DOHH2 (cell line): Measurements from ENCODE around the gene SPIN1.

ENCODE experiments used
- H3F3A ChIP-seq: fragments of 200-600 bp; sonication (generic), shearing (Covaris generic); 2 replicates; pipeline ENCODE4 v1.6.0; 2016; ENCODE audit warnings: antibody characterized with exemption, mild to moderate bottlenecking; ENCODE audit not compliant: control insufficient read depth, insufficient read depth
- H3K27ac ChIP-seq: fragments of 200-600 bp; sonication (generic); 2 replicates; pipeline ENCODE4 v1.5.1; 2014; ENCODE audit warnings: low read depth, mild to moderate bottlenecking, low read length, moderate library complexity
- H3K27me3 ChIP-seq: fragments of 200-600 bp; sonication (generic); 2 replicates; pipeline ENCODE4 v1.6.1; 2014; ENCODE audit warnings: mild to moderate bottlenecking, low read length, mixed read lengths; ENCODE audit not compliant: control insufficient read depth
- H3K36me3 ChIP-seq: fragments of 200-600 bp; sonication (generic); 2 replicates; pipeline ENCODE4 v1.6.1; 2014; ENCODE audit warnings: mild to moderate bottlenecking, low read length, moderate library complexity, mixed read lengths; ENCODE audit not compliant: control insufficient read depth
- H3K4me1 ChIP-seq: fragments of 200-600 bp; sonication (generic); 2 replicates; pipeline ENCODE4 v1.6.1; 2014; ENCODE audit warnings: mild to moderate bottlenecking, low read length, mixed read lengths; ENCODE audit not compliant: control insufficient read depth
- H3K4me2 ChIP-seq: fragments of 200-600 bp; sonication (generic); 2 replicates; pipeline ENCODE4 v1.6.0; 2014; ENCODE audit warnings: mild to moderate bottlenecking, low read length, moderate library complexity
- H3K4me3 ChIP-seq: fragments of 200-600 bp; sonication (generic); 2 replicates; pipeline ENCODE4 v1.5.1; 2014; ENCODE audit warnings: mild to moderate bottlenecking, low read length, mixed read lengths
- H3K79me2 ChIP-seq: fragments of 200-600 bp; sonication (generic); 2 replicates; pipeline ENCODE4 v1.6.1; 2014; ENCODE audit warnings: mild to moderate bottlenecking, low read length, mixed read lengths; ENCODE audit not compliant: control insufficient read depth
- H3K9me2 ChIP-seq: fragments of 200-600 bp; sonication (generic); replicated peaks from 2 replicates; pipeline ENCODE4 v1.6.1; 2014; ENCODE audit warnings: mild to moderate bottlenecking, low read length, mixed read lengths; ENCODE audit not compliant: control insufficient read depth
- H3K9me3 ChIP-seq: fragments of 200-600 bp; sonication (generic); 2 replicates; pipeline ENCODE4 v1.6.1; 2014; ENCODE audit warnings: antibody characterized with exemption, low read length, mixed read lengths; ENCODE audit not compliant: control insufficient read depth, insufficient read depth
- H4K20me1 ChIP-seq: fragments of 200-600 bp; sonication (generic); 2 replicates; pipeline ENCODE4 v1.6.0; 2014; ENCODE audit warnings: low read depth, mild to moderate bottlenecking, antibody characterized with exemption, low read length, moderate library complexity; ENCODE audit not compliant: control insufficient read depth, insufficient read depth
- CTCF ChIP-seq: fragments of 200-600 bp; sonication (generic); IDR thresholded peaks from one replicate; pipeline ENCODE4 v1.5.1; 2014; ENCODE audit warnings: antibody characterized with exemption, mild to moderate bottlenecking, low read depth, low read length; ENCODE audit not compliant: poor library complexity, severe bottlenecking
- EZH2phosphoT487 ChIP-seq: fragments of 200-600 bp; sonication (generic); IDR thresholded peaks from 2 replicates; pipeline ENCODE4 v1.6.1; 2017; ENCODE audit warnings: borderline replicate concordance, mild to moderate bottlenecking, antibody characterized with exemption, low read length, moderate library complexity, mixed read lengths

SPIN1 gene

GRCh38 chr9:88458716-88459465 lies 70.6 kb downstream of the SPIN1 start:
- no peaks in the 10 kb centered on the region; the same call in 1 of the 2 replicates for H3K36me3 ChIP-seq
- no peaks in the 10 kb centered on the region for H3K27me3 ChIP-seq
- no peaks in the 10 kb centered on the region for H3F3A ChIP-seq
- TF ChIP-seq EZH2phosphoT487 (no peak), CTCF (no peak)
- no peak overlapping the region for H3K27ac ChIP-seq
- H3K9me2 ChIP-seq = no peaks in the 10 kb centered on the region
- H3K79me2 ChIP-seq = no peaks in the 10 kb centered on the region
- H4K20me1 ChIP-seq = no peaks in the 10 kb centered on the region
- no peaks in the 10 kb centered on the region for H3K9me3 ChIP-seq
- H3K4me3 ChIP-seq = no peak overlapping the region
- H3K4me1 ChIP-seq = no peaks in the 10 kb centered on the region
- no peak overlapping the region for H3K4me2 ChIP-seq

GRCh38 chr9:88460587-88461332 lies 72.5 kb downstream of the SPIN1 start:
- H3K9me2 ChIP-seq = no peaks in the 10 kb centered on the region
- no peaks in the 10 kb centered on the region for H3K4me1 ChIP-seq
- TF ChIP-seq CTCF (no peak), EZH2phosphoT487 (no peak)
- H3K36me3 ChIP-seq = no peaks in the 10 kb centered on the region; the same call in 1 of the 2 replicates
- H3K27me3 ChIP-seq = no peaks in the 10 kb centered on the region
- no peaks in the 10 kb centered on the region for H3K79me2 ChIP-seq
- no peak overlapping the region for H3K4me3 ChIP-seq
- H3K27ac ChIP-seq = no peak overlapping the region
- H4K20me1 ChIP-seq = no peaks in the 10 kb centered on the region
- no peaks in the 10 kb centered on the region for H3F3A ChIP-seq
- no peaks in the 10 kb centered on the region for H3K9me3 ChIP-seq
- no peak overlapping the region for H3K4me2 ChIP-seq

GRCh38 chr9:88462191-88462590 lies 73.9 kb downstream of the SPIN1 start:
- H3F3A ChIP-seq = no peaks in the 10 kb centered on the region
- no peak overlapping the region for H3K4me2 ChIP-seq
- H3K36me3 ChIP-seq = no peaks in the 10 kb centered on the region; the same call in 1 of the 2 replicates
- H3K4me3 ChIP-seq = no peak overlapping the region
- no peaks in the 10 kb centered on the region for H3K4me1 ChIP-seq
- TF ChIP-seq CTCF (no peak), EZH2phosphoT487 (no peak)
- H3K27ac ChIP-seq = no peak overlapping the region
- H4K20me1 ChIP-seq = no peaks in the 10 kb centered on the region
- H3K27me3 ChIP-seq = no peaks in the 10 kb centered on the region
- no peaks in the 10 kb centered on the region; the same call in 1 of the 2 replicates for H3K79me2 ChIP-seq
- no peaks in the 10 kb centered on the region for H3K9me3 ChIP-seq
- no peaks in the 10 kb centered on the region for H3K9me2 ChIP-seq
